ENCODE data around the gene NTS.

NTS gene

DNA sequence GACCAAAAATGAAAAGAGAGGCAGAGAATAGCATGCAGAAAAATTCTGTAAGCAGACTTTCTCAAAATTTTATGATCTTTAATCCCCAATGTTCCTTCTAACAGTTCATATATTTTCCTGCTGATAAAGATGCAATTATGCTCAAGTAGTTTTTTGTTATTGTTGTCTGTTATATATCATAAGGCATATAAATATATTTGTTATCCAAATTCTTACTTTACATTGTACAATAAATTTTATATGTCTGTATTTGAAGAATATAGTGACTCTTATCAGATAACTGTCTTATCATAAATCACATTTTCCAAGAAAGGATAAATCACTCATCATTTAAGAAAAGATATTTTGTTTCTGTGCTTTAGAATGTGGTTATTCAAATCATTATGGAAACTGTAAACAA lies 40.5 kb upstream of the NTS start:
- no peak for DNase-seq (ENCODE audit: extremely low spot score)
- no peak for TF ChIP-seq LEF1 (IDR thresholded peaks at IDR 0.05; ENCODE audit: borderline replicate concordance)
- no peak for TF ChIP-seq ZNF384 (IDR thresholded peaks at IDR 0.05)
- no peak for TF ChIP-seq ARNT (IDR thresholded peaks at IDR 0.05)
- TF ChIP-seq, protein P1, sequence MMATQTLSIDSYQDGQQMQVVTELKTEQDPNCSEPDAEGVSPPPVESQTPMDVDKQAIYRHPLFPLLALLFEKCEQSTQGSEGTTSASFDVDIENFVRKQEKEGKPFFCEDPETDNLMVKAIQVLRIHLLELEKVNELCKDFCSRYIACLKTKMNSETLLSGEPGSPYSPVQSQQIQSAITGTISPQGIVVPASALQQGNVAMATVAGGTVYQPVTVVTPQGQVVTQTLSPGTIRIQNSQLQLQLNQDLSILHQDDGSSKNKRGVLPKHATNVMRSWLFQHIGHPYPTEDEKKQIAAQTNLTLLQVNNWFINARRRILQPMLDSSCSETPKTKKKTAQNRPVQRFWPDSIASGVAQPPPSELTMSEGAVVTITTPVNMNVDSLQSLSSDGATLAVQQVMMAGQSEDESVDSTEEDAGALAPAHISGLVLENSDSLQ (IDR thresholded peaks at IDR 0.05): peak; percentile 82
- no peak for TF ChIP-seq SUZ12 (IDR thresholded peaks at IDR 0.05)
- CTCF ChIA-PET: no interaction called here
- POLR2A ChIA-PET: no interaction called here

DNA sequence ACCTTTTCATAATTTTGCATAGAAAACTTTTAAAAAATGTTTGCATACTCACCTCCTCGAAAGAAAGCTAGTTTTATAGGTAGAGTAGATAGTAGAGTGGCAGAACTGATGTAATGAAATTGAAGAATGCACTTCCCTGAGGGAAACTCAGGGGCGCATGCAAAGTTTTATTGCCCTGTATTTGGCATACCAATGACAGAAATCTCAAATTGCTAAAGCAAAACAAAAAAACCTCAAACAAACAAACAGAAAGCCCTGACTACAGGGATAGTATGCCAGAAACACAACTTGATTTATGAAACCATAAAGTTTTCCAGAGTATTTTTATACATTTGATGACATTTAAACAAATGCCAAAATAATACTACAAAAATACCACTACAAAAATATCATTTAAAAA lies 39.7 kb upstream of the NTS start:
- TF ChIP-seq FOXK2 (IDR thresholded peaks at IDR 0.05) (no peak), L3MBTL2 (conservative IDR thresholded peaks at IDR 0.05) (no peak), HDGF (IDR thresholded peaks at IDR 0.05; ENCODE audit: borderline replicate concordance) (no peak), FOXA1 (IDR thresholded peaks at IDR 0.05) (no peak), ZNF384 (IDR thresholded peaks at IDR 0.05) (no peak), TARDBP (IDR thresholded peaks at IDR 0.05) (no peak), ARNT (IDR thresholded peaks at IDR 0.05) (peak; percentile 76; the same call in 1 of the 2 replicates), BHLHE40 (IDR thresholded peaks at IDR 0.05; ENCODE audit: borderline replicate concordance) (no peak), FOXM1 (IDR thresholded peaks at IDR 0.05; ENCODE audit: borderline replicate concordance) (no peak), LEF1 (IDR thresholded peaks at IDR 0.05; ENCODE audit: borderline replicate concordance) (no peak), NFRKB (IDR thresholded peaks at IDR 0.05) (no peak), CTBP1 (IDR thresholded peaks at IDR 0.05; ENCODE audit: borderline replicate concordance) (peak; percentile 85; the same call in 1 of the 2 replicates), SUZ12 (IDR thresholded peaks at IDR 0.05) (no peak), ELF4 (IDR thresholded peaks at IDR 0.05) (no peak), SP1 (IDR thresholded peaks at IDR 0.05) (no peak)
- TF ChIP-seq, protein P1 (IDR thresholded peaks at IDR 0.05): peak; percentile 93
- ChIA-PET CTCF (no interaction called here), POLR2A (no interaction called here)
- peak; percentile 12 for DNase-seq (ENCODE audit: extremely low spot score)

DNA sequence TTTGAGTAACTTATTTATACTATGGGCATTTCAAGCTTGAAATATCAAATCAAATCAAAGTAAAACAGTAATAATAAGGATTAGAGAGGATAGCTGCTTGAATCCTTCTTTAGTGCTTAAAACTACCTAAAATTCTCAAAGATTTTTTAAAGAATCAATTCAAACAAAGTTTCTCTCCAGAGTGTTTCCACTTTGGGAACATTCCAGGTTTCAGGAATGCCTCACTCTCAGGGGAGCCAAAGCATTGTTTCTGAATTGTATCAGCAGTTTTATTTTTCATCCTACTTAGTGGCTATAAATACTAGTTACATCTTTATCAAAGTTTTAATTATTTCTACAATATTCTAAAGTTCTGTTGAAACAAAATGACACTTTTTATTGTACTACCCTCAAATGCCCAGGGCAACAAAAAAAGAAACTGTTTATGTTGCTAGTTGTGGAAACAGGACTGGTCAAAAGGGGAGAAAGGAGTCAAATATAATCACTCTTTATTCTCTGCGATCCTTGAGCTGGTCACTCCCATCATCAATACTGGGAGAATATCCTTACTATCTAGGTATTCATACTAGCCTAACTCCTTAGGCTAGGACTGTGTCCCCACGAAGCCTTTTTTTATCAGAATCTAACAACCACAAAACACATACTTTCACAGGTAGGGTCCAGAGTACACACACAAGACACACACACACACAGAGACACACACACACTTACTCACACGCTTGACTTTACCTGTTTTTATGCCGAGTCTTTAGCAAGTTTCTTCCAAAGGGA lies 38.5 kb upstream of the NTS start:
- no peak for TF ChIP-seq LEF1 (IDR thresholded peaks at IDR 0.05; ENCODE audit: borderline replicate concordance)
- TF ChIP-seq SP1 (IDR thresholded peaks at IDR 0.05): no peak
- TF ChIP-seq NFRKB (IDR thresholded peaks at IDR 0.05): no peak
- TF ChIP-seq FOXK2 (IDR thresholded peaks at IDR 0.05): no peak
- TF ChIP-seq TARDBP (IDR thresholded peaks at IDR 0.05): no peak
- no peak for TF ChIP-seq HDGF (IDR thresholded peaks at IDR 0.05; ENCODE audit: borderline replicate concordance)
- TF ChIP-seq SUZ12 (IDR thresholded peaks at IDR 0.05): no peak
- no peak for TF ChIP-seq ZNF384 (IDR thresholded peaks at IDR 0.05)
- no peak for TF ChIP-seq BHLHE40 (IDR thresholded peaks at IDR 0.05; ENCODE audit: borderline replicate concordance)
- TF ChIP-seq, protein P1 (IDR thresholded peaks at IDR 0.05): no peak
- TF ChIP-seq ELF4 (IDR thresholded peaks at IDR 0.05): no peak
- no peak for TF ChIP-seq L3MBTL2 (conservative IDR thresholded peaks at IDR 0.05)
- no peak for TF ChIP-seq ARNT (IDR thresholded peaks at IDR 0.05)
- no peak for TF ChIP-seq FOXA1 (IDR thresholded peaks at IDR 0.05)
- no peak for TF ChIP-seq FOXM1 (IDR thresholded peaks at IDR 0.05; ENCODE audit: borderline replicate concordance)
- TF ChIP-seq CTBP1 (IDR thresholded peaks at IDR 0.05; ENCODE audit: borderline replicate concordance): no peak
- POLR2A ChIA-PET: no interaction called here
- no peak for DNase-seq (ENCODE audit: extremely low spot score)
- CTCF ChIA-PET: no interaction called here

DNA sequence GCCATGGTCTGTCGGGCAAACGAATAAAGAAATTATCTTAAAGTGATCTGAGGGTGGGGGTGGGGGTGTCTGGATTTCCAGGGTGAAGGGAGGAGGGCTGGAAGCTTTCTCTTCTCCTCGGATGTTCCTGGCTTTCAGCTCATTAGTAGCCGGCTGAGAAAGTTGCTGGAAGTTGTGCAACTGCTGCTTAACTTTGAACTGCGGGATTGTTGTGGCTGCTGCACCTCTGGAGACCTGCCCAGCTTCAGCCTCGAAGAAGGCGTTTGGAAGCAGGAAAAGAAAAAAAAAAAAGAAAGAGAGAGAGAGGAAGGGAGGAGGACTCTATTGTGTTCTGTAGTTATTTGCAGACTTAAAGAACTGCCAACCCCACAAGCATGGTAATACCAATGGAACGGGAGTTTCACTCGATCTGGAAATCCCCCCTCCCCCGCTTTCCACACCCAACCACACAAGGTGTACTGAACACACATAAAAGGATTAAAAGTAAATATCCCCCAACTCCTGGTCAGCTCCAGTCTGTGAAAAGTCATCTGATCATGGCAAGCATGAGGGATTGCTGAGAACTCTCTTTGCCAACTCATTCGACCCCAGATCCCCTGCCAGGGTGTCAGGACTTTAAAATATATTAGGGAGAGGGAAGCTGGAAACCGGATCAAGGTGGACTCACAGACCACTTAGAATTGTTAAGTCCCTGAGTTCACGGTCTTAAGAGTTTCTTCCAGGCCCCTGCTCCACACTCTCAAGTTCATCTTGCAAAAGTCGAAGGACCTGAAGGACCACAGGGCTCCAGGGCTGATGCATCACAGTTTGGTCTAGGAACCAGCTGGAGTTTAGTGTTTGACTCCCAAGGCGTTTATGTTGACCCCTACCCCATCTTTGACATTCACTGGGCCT lies 37.7 kb upstream of the NTS start, which contains the start of gene RASSF9:
Gene RASSF9 (minus strand): TSS at position 213 of the 894 bp plus-strand sequence. CDS start 208 bp downstream, at position 5.
- no peak for DNase-seq (ENCODE audit: extremely low spot score)
- POLR2A ChIA-PET: no interaction called here
- CTCF ChIA-PET: interaction anchor here (0.6 kb wide), 1 partner anchor 78 kb away, joined by 3 read pairs; no protein-coding TSS in a partner anchor
- TF ChIP-seq BHLHE40 (IDR thresholded peaks at IDR 0.05; ENCODE audit: borderline replicate concordance): no peak

DNA sequence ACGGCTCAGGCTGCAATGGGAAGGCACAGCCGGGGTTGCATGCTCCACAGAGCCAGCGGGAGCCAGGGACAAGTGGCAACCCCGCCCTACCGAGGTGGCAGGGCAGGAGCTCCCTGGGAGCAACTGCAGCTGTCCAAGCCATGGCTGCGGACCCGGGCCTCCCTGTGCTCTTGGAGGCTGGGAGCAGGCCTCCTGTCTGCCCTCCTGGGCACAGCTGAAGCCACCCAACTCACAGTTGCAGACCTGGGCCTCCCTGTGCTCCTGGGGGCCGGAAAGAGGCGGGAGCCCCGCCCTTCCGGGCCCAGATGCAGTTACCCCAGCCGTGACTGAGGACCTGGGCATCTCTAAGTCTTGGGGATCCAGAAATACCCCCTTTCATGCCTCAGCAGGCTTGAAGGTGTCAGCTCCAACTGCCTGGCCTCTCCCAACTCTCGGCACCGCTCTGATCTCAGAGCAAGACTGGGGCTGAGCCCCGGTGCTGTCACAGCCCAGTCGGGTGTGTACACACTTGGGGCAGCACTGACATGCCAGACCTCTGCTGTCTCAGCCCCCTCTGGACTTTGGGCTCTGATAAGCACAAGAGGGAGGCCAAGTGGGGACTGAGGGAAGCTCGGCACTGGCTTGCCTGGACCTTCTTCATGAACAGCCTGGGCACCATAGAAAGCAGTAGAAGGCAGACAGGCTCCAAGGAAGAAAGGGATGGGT lies 30.3 kb upstream of the NTS start:
- TF ChIP-seq SP1 (IDR thresholded peaks at IDR 0.05): no peak
- TF ChIP-seq ELF4 (IDR thresholded peaks at IDR 0.05): no peak
- no peak for TF ChIP-seq SUZ12 (IDR thresholded peaks at IDR 0.05)
- no peak for TF ChIP-seq TARDBP (IDR thresholded peaks at IDR 0.05)
- no peak for TF ChIP-seq FOXM1 (IDR thresholded peaks at IDR 0.05; ENCODE audit: borderline replicate concordance)

More for the DNA sequence above, 30.3 kb upstream of the NTS start:
- no peak for DNase-seq (ENCODE audit: extremely low spot score)
- ChIA-PET POLR2A (no interaction called here), CTCF (interaction anchor here (2.3 kb wide), 1 partner anchor 23 kb away, joined by 13 read pairs; no protein-coding TSS in a partner anchor)
